Measurements from ENCODE around the gene COL9A2.

Gene COL9A2

DNA sequence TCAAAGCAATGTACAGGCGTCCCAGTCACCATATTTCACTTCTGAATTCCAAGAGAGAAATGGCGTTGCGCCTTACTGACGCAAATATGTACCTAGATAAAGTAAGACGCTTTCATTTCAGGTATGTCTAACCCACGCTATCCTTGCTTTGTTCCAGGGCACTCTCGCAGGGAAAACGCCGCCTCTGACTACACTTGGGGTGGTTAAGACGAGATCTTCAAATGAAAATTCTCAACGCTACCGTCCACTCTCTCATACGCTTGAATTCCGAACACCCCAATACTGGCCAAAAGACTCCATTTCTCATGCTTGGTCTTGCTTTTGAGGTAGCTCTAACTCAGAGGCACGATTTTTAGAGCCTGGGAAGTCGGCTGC lies 59.8 kb downstream of the COL9A2 start:
- H3K27ac ChIP-seq = peak overlapping the region; percentile 94
- TF ChIP-seq ZFX (IDR thresholded peaks at IDR 0.05; ENCODE audit: borderline replicate concordance) (no peak), CTCF (IDR thresholded peaks at IDR 0.05) (no peak)

- TF ChIP-seq ZFX (IDR thresholded peaks at IDR 0.05; ENCODE audit: borderline replicate concordance) (no peak), CTCF (IDR thresholded peaks at IDR 0.05) (no peak)
- H3K27ac ChIP-seq = peak overlapping the region; percentile 94
Measured at GRCh38 chr1:40256401-40257084, 60.5 kb downstream of the COL9A2 start.

DNA sequence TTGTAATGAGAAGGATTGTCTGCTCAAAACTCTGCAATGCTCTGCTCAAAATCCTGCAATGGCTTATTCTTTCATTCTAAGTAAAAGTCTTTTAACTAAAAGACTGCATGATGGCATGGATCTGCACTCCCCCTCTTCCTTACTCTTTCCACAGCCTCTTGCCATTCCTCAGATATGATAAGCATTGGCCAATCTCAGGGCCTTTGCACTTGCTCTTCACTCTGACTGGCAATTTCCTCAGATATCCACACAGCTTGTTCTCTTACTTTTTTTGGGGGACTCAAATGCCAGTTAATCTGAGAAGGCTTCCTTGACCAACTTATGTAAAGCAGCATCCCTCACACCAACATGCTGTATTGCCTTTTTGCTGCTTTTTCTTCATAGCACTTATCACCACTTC lies 61.9 kb downstream of the COL9A2 start:
- TF ChIP-seq ZFX (IDR thresholded peaks at IDR 0.05; ENCODE audit: borderline replicate concordance) = no peak
- no peak for TF ChIP-seq CTCF (IDR thresholded peaks at IDR 0.05)

DNA sequence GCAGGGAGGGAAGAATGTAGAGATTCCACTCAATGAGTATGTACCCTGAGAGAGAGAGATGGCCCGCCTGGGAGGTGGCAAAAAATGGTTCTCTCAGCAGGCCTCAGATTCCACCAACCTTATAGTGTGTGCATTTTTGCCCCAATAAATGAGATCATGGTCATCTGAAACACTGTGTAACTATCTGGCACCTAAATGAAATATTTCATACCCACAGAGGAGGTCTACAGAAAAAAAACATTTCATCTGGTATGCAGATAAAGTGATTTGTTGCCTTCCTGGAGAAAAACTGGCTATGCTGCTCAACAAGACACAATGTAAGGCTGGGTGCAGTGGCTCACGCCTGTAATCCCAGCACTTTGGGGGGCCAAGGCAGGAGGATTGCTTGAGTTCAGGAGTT lies 64.5 kb downstream of the COL9A2 start:
- TF ChIP-seq ZFX (IDR thresholded peaks at IDR 0.05; ENCODE audit: borderline replicate concordance) = no peak
- TF ChIP-seq CTCF (IDR thresholded peaks at IDR 0.05) = no peak

More for the DNA sequence above, 61.9 kb downstream of the COL9A2 start:
- H3K27ac ChIP-seq = no peak overlapping the region

GRCh38 chr1:40251456-40251855 lies 65.6 kb downstream of the COL9A2 start:
- TF ChIP-seq ZFX (IDR thresholded peaks at IDR 0.05; ENCODE audit: borderline replicate concordance) (no peak), CTCF (IDR thresholded peaks at IDR 0.05) (no peak)
- H3K27ac ChIP-seq = no peak overlapping the region

More for the DNA sequence above, 64.5 kb downstream of the COL9A2 start:
- no peak overlapping the region for H3K27ac ChIP-seq
